BE2C (cell line): ENCODE data around the gene PTGER1.

Source experiments
- DNase-seq: peaks from one replicate; pipeline ENCODE4 v3.0.0-alpha.2; 2020
- H3K27me3 ChIP-seq: fragments of 250-450 bp; sonication (Bioruptor Pico); 2 replicates; pipeline ENCODE4 v1.5.1; 2020; ENCODE audit warnings: mild to moderate bottlenecking
- H3K36me3 ChIP-seq: fragments of 250-450 bp; sonication (Bioruptor Pico); 2 replicates; pipeline ENCODE4 v1.5.1; 2020; ENCODE audit warnings: mild to moderate bottlenecking
- H3K4me1 ChIP-seq: fragments of 250-450 bp; sonication (Bioruptor Pico); 2 replicates; pipeline ENCODE4 v1.5.1; 2020
- H3K4me3 ChIP-seq: 2 replicates; pipeline ENCODE4 v1.5.1; 2011; ENCODE audit warnings: low read depth, low read length
- H3K9me3 ChIP-seq: fragments of 250-450 bp; sonication (Bioruptor Pico); 2 replicates; pipeline ENCODE4 v1.5.1; 2020
- TF ChIP-seq, protein P1 (sequence below): IDR thresholded peaks from 2 replicates; pipeline ENCODE4 v1.5.1; 2012; ENCODE audit warnings: mild to moderate bottlenecking, low read depth, low read length

Gene PTGER1

DNA sequence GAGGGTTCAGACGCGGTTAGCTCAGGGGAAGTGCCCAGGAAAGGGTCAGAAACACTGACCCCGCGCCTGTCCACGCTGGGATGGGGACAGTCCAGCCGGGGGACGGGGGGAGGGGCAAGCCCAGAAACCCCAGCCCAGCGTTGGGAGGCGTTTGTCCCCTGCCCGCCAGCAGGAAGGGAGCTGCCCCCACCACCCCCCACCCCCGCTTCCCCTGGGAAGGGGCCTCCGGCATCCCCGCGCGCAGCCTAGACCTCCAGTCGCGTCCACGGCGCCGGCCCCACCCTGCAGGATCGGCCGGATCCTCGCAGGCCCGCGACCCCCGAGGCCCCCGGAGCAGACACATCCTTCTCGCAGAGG lies 20.5 kb upstream of the PTGER1 start:
- no peaks in the 10 kb centered on the region for H3K27me3 ChIP-seq
- TF ChIP-seq, protein P1, sequence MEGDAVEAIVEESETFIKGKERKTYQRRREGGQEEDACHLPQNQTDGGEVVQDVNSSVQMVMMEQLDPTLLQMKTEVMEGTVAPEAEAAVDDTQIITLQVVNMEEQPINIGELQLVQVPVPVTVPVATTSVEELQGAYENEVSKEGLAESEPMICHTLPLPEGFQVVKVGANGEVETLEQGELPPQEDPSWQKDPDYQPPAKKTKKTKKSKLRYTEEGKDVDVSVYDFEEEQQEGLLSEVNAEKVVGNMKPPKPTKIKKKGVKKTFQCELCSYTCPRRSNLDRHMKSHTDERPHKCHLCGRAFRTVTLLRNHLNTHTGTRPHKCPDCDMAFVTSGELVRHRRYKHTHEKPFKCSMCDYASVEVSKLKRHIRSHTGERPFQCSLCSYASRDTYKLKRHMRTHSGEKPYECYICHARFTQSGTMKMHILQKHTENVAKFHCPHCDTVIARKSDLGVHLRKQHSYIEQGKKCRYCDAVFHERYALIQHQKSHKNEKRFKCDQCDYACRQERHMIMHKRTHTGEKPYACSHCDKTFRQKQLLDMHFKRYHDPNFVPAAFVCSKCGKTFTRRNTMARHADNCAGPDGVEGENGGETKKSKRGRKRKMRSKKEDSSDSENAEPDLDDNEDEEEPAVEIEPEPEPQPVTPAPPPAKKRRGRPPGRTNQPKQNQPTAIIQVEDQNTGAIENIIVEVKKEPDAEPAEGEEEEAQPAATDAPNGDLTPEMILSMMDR = no peak

DNA sequence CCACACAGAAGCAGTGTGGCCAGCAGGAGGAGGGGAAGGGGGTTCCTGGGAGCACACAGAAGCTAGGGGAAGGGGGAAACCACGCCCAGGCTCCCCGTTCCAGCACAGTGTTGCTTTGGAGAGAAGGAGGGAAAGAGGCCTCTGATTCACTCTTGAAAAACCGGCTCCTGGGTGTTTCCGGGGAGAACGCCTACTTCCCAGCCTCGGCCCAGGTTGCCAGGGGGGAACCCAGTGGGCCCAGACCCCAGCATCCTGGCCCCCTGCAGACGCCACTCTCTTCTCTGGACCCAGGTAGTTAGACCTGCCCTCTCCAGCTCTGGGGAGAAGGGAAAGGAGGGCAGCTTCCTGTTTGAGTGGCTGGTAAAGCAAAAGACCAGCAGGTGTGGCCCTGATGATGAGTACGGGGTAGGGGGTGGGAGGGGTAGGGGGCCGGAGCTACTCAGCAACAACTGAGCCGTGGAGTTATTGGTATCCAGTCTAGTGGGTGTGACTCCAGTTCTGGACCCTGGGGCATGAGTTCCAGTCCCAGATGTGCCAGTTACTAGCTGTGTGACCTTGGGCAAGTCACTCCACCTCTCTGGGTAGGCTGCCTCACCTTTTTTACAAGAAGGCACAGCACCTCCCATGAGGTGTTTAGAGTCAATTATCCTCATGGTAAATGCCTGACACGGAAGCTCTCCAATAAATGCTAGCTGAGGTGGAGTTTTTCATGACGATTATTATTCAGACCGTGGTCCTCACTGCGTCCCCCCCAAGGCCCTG lies 19.9 kb upstream of the PTGER1 start:
- peak overlapping the region; percentile 77 for H3K4me3 ChIP-seq
- H3K4me1 ChIP-seq = no peaks in the 10 kb centered on the region
- no peak for DNase-seq
- no peaks in the 10 kb centered on the region for H3K9me3 ChIP-seq
- TF ChIP-seq, protein P1 = no peak
- no peaks in the 10 kb centered on the region for H3K27me3 ChIP-seq
- H3K36me3 ChIP-seq = peaks cover 5% of the 10 kb centered on the region; the same call in 1 of the 2 replicates

More for the DNA sequence above, 20.5 kb upstream of the PTGER1 start:
- H3K4me3 ChIP-seq = peak overlapping the region; percentile 77
- no peak for DNase-seq
- H3K36me3 ChIP-seq = peaks cover 5% of the 10 kb centered on the region; the same call in 1 of the 2 replicates
- H3K4me1 ChIP-seq = no peaks in the 10 kb centered on the region
- H3K9me3 ChIP-seq = no peaks in the 10 kb centered on the region

DNA sequence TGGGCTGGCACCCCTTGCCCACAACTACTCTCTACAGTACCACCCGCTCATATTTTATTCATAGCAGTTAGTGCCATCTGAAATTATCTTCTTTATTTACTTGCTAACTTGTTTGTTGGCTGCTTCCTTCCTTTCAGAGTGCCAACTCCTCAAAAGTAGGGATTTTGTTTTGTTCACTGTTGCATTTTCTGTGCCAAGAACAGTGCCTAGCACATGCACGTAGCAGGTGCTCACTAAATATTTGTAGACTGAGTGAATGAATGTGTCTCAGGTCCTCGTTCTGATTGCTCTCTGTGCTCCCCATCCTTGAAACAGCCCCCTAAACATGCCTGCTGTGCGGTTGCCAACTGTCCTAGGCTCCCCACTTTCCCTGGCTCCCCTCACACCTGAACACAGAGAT lies 19.3 kb upstream of the PTGER1 start:
- Histone ChIP-seq H3K4me3 (no peak overlapping the region), H3K27me3 (no peaks in the 10 kb centered on the region), H3K9me3 (no peaks in the 10 kb centered on the region), H3K4me1 (no peaks in the 10 kb centered on the region), H3K36me3 (peaks cover 5% of the 10 kb centered on the region)
- DNase-seq = no peak
- TF ChIP-seq, protein P1 = no peak

DNA sequence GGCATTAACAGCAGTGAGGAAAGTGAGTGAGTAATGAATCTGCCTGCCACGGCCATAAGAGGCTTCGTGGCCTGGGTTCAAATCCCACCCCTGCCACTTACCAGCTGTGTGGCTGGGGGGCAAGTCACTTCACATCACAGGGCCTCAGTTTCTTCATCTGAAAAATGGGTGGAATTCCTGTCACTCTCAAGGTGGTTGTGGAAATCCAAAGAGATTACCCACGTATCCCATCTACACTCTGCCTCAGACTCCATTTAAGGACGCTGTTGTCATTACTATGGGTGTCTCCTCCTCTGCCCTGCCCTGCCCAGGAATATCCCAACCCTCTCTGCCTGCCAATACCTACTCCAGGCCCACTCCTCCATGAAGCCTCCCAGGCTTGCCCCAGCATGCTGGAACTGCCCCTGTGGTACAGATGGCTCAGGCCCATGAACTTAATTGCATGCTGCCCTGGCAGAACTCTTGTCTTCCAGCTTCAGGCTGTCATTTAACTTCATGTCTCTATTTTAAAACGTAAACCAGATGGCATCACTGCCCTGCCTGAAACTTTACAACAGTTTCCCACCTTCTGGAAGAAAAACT lies 17.7 kb upstream of the PTGER1 start:
- Histone ChIP-seq H3K27me3 (no peaks in the 10 kb centered on the region), H3K36me3 (peaks cover 9% of the 10 kb centered on the region), H3K9me3 (no peaks in the 10 kb centered on the region), H3K4me1 (no peaks in the 10 kb centered on the region), H3K4me3 (no peak overlapping the region)
- TF ChIP-seq, protein P1 = no peak
- no peak for DNase-seq

DNA sequence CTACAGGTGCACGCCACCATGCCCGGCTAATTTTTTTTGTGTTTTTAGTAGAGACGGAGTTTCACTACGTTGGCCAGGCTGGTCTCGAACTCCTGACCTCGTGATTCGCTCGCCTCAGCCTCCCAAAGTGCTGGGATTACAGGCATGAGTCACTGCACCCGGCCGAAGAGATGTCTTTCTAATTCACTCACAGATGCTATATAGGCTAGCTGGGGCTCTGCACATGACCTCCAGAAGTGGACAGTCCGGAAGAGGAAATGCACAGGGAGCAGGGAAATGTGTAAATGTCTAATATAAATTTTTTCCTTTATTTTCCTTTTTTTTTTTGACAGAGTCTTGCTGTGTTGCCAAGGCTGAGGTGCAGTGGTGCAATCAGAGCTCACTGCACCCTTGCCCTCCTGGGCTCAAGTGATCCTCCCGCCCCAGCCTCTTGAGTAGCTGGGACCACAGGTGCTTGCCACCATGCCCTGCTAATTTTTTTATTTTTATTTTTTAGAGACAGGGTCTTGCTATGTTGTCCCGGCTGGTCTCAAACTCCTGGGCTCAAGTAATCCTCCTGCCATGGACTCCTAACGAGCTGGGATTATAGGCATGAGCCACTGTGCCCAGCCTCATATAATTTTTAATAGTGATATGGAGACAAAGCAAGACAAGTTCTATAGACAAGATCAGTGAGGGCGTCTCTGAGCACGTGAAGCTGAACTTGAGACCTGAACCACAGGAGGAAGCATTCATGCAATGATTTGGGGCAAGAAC lies 12.4 kb upstream of the PTGER1 start:
- no peaks in the 10 kb centered on the region for H3K27me3 ChIP-seq
- TF ChIP-seq, protein P1 = no peak
- peaks cover 2% of the 10 kb centered on the region; the same call in 1 of the 2 replicates for H3K9me3 ChIP-seq
- H3K4me3 ChIP-seq = no peak overlapping the region
- peaks cover 15% of the 10 kb centered on the region for H3K36me3 ChIP-seq
- no peaks in the 10 kb centered on the region for H3K4me1 ChIP-seq
- no peak for DNase-seq
